ENCODE data around the gene CCDC110.
"Not testable (repeated sequence)": the region's sequence is repeated elsewhere in the genome, so short reads cannot be mapped to it uniquely, and the experiment has no call there.

Gene CCDC110

DNA sequence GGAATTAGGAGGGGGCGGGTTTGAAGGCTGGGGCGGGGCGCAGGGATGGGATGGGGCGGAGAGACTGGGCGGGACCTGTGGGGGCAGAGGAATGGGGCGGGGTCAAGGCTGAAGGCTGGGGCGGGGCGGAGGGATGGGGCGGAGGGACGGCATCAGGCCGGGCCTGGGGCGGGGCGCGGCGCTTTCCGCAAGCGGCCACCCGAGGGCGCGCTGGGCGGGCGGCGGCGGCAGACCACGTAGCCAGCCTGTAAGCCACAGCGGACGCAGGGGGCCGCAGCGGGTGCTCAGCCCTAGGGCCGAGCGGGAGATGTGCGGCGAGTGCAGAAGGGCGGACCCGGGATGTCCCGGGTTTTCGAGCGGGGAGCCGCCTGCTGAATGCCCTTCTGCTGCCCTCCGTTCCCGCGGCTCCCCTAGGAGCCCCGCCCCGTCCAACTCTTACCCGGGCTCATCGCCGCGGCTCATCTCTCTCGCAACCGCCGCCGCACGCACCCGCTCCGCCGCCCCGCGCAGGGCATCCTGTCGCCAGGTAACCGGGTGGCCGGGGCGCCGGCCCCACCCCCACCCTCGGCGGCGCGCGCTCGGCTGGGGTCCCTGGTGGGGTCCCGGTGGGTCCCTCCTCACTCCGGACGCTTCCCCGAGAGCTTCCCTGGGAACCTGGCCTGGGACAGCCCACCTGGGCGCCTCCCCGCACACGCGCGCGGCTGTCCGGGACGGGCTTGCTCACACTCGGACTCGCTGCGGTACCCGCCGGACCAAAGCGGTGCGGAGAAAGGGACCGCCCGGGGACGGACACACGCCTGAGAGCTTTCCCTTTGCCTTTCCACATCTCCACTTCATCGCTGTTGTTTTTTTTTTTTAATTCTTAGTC, at the start of gene CCDC110:
Gene CCDC110, minus strand, starts transcription at position 499 of the 868 bp plus-strand sequence. Its CDS starts 50 bp downstream, at position 449.
- no peak for DNase-seq

DNA sequence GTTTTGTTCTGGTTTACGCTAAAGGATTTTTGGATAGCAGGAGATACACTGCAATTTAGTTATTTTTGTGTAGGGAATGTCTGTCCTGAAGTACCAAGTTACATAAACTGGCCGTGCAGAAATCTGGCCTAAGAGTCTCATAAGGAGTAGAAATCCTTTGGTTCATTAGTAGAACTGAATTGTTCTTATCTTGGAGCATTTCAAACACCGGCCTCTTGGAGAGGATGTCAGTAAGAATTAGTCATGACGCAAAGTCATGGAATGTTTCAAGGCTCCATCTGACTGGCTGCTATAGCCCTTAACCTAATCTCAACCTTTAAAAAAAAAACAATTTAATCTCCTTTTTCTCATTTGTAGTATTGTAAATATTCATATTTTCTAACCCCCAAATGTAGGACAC, 48.6 kb upstream of the CCDC110 start:
- DNase-seq, result no peak

DNA sequence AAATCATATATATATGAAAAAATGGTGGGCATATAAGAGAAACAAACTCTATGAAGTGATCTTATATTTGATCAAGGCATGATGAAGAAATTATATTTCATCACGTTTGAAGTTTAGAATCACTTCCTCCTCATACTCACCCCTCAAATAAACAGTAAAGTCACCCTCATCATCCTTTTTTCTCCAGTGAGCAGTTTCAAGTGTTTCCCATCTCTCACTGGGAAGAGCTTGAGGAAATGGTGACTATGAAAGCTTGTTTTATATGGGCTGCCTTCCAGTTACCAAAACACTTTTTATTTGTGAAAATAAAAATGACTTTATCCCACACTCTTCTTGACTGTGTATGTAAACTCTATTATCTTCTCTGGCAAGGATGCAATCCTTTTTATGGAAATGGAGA, 47.0 kb upstream of the CCDC110 start:
- no peak for DNase-seq

DNA sequence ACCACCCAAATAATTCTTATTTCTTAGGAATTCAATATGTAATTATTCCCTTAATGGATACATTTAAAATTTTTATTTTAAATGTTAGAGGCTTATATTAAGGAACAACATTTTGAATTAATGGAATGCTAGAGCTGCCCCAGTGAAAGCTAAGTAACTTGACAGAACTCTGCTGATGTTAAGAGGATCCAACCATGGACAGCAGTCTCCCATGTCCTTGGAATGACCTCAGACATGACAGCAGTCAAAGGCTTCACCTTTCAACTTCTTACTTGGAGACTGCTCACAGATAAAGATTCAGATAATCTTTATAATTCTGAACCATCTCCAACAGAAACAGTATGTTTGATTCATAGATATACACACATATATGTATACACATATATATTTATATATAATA, 46.5 kb upstream of the CCDC110 start:
- DNase-seq, result no peak

DNA sequence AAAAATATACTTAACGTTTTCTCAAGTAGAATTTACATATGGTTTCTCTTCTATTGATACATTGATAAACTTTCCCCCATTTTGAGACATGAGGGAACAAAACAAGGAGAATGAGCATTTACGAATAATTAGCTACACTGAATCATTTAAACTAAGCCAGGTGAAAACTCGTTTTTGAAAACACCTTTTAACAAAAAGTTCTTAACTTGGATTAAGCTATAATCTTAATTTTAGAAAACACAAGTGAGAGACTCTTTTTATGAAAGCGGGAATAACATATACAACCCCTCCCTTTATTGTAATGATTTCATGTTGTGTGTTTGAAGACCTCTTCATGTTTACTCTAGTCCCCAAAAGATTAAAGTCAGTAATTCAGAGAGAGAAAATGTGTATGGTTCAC, 43.7 kb upstream of the CCDC110 start:
- DNase-seq, result no peak

DNA sequence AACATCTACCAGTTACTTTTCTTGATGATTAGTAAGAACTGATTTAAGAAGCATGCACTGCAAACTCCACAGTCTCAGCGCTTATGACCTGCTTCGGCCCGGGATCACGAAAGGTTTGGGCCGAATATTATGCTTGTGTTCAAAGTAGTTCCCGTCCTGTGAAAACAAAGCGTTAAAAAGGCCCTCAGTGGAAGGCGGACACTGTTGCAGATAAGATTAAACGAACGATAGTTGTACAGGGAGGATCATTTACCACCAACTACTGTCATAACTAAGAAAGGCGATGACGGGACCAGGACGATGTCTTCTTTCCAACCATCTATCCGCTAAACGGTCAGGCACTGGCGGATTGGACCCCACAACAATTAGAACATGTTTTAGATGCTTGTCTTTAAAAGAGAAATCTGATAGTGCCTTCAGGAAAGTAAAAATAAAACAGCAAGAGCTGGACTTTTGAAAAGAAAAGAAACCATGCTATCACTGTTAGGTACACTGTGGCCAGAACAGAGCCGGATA, 42.7 kb upstream of the CCDC110 start:
- DNase-seq, result no peak

DNA sequence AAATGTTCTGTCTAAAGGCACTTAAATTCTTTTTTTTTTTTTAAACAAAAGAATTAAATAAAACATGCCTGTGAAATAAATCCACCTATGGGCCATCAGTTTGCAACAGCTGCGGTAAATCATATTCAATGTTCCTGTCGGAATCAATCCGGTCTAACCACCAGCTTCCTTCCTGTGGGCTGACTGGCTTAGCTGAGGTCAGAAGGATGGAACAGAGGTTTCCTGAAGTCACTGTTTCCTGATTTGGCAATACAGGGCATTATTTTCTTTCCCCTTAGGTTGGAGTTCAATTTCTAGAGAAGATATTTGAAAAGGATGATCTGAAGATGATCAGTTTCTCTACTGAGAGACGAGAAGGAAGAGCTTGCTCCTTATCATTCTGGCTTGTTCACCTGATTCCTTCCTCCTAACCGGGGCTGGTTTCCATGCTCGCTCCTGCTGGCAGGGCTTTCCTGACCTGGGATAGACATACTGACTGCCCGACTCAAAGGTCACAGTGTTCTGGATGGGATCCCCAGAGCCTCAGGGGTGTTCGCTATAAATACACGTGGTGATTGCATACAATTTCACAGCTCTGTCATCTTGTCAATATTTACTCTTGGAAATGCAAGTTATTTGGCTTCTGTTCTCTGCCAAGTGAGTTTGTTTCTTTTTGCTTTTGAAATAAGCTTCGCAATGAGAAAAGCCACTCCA, 42.1 kb upstream of the CCDC110 start:
- DNase-seq, result no peak

DNA sequence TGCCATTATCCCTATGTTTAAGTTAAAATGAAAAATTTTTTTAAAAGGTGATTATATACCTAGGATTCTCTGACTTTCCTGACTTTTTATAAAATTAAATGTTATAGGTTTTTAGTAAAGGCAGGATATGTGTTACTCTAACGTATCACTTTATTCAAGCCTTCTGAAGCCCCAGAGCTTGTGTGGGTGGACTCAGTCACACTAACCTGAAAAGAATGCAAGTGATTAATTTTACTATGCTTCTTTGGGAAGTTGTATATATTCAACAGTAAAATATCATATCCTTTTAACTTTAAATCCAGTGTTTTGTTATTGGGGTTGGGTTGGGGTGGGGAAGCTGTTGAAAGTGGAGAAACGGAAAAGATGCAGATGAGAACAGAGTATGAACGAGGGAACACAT, 41.0 kb upstream of the CCDC110 start:
- no peak for DNase-seq

DNA sequence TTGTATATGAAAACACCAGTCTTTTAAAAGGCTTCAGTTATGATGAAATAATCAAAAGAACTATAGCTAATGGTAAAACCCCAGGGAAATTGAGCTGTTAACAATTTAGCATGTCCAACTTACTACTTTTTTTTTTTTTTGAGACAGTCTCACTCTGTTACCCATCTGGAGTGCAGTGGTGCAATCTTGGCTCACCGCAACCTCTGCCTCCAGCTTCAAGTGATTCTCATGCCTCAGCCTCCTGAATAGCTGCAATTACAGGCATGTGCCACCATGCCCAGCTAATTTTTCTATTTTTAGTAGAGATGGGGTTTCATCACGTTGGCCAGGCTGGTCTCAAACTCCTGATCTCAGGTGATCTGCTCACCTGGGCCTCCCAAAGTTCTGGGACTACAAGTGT, 39.7 kb upstream of the CCDC110 start:
- not testable (repeated sequence) for DNase-seq

DNA sequence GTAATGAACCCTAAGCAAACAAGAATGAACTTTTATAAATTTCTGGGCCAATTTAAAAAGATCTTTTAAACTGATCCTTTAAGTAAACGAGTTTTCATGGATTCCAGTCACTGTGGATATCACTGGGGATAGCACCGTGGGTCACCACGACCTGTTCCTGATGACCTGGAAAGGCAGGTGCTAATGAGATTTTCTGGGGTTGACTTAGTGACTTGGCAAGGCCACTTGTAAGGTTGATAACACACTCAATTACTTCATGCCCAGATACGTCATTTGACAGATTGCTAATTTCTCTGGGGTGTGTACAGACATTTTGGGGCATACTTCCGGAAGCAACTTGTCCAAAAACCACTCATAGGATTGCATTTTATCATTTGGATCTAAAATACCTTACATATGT, 39.3 kb upstream of the CCDC110 start:
- no peak for DNase-seq

DNA sequence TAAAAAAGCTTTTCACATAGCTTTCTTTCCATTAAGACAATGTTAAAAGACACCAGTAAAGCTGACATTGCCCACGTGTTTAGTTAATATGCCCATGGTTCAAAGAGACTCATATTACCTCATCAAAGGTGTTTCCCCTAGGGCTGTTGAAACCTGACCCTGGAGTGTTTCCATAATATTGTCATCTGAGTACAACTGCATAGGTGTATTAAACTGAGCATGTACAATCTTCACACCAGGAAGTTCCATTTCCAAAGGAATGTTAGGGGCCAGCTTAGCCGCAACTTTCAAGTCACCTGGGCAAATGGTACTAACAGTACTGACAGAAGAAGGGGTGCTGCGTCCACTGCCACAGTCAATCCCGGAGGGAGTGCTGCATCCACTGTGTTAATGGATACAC, 36.6 kb upstream of the CCDC110 start:
- no peak for DNase-seq

DNA sequence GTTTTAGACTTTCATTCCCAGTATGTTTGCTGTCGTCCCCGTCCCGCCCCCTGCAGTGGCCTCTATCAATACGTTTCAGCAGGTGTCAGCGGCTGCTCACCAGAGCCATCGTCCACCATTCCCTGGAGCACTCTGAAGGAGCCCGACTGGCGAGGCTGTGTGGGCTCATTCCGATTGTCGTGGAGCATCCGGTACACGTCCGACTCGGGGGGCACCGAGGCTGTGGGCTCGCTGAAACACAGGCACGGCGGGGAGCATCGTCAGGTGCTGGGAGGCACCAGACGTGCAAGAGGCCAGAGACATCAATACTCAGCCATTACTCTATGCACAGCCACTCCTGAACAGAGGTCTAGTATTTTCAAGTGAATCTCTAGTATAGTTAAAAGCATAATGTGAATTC, 34.9 kb upstream of the CCDC110 start:
- DNase-seq, result no peak

DNA sequence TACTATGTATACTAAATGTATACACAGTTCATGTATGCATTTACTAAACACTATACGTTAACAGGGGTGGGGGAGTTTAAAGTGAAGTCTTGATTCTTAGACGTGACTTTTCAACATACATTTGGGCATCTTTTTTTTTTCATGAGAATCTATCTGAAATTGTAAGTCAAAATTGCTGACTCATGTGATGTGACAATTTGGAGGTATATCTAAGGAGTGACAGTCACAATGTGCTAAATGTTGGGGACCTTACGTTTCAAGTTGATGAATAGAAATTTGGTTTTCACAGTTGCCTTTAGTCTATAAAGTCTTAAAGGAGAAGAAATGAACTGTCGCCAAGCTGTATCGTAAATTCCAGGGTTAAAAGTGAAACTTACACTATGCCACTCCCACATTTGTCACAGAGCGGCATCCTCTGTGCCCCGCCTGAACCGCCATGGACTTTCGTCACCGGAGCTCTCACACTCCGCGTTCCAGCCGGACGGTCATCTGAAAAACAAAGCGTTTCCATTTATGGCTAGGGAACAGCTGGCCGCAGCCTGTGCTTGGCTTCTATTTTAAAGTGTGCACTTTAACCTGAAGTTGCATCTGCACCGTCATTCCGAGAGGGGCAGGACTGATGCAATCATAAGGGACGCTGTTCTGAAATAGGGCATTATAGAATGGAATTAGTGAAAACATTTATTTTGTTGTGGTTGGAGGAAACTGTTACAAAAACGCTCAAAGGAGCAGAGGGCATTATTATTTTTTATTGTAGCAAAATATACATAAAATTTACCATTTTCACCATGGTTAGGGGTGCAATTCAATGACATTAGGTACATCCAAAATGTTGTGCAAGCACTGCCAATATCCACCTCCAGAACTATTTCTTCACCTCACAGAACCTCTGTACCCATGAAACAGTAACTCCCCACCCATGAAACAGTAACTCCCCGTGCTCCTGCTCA, 32.8 kb upstream of the CCDC110 start:
- DNase-seq, result no peak

DNA sequence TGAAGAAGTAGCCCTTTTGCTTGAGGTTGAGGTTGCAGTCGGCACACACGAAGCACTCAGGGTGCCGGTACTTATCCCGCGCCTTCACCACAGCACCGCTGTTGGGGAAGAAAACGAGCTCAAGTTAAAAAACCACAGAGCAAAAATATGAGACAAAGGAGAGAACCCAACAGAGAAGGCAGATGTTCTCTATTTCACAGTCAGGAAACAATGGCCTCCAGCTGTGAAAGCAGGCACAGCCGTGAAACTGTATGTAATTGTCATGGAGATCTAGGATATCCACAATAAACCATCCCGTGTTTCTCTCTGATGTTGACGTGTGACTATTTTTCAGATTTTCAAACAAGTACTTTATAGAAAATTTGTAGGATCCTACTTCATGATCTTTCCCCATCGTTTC, 30.9 kb upstream of the CCDC110 start:
- no peak for DNase-seq

DNA sequence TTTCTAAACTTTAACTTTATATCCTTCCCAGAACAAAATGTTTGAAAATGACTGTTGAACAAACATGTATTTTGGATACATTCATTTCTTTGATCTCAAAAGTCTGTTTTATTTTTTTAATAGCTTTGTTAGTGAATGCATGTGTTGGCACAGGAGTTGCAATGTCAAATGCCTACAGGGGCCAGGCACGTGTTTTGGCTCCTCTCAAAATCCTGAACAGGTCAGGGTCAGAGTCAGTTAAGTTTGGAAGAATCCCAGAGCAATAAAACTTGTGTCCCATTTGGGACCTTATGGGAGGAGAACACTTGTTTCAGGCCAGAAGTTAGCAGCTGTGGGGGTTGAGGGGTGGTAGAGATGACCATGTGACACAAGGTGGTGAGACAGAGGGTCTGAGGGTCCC, 29.0 kb upstream of the CCDC110 start:
- no peak for DNase-seq

DNA sequence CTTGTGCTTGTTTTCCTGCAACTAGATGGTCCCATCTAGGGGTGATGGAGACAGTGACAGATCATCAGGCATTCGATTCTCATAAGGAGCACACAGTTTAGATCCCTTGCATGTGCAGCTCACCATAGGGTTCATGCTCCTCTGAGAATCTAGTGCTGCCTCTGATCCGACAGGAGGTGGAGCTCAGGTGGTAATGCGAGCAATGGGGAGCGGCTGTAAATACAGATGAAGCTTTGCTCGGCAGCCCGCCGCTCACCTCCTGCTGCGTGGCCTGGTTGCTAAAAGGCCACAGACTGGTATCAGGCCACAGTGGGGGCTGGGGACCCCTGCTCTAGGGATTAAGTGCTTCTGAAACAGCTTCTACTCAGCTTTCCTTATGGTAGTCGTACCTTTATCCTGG, 28.5 kb upstream of the CCDC110 start:
- no peak for DNase-seq

DNA sequence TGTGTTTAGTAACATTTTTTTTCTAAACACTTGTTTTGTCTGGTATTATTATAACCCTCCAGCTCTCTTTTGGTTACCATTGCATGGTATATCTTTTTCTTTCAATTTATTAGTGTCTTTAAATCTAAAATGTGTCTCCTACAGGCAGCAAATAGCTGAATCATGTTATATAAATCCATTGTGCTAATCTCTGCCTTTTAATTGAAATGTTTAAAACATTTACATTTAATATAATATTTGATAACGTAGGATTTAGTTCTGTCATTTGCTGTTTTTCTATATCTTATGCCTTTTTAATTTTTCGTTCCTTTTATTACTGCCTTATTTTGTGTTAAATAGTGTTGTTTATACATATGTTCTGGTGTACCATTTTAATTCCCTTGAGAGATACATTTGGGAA, 17.1 kb upstream of the CCDC110 start:
- no peak for DNase-seq

DNA sequence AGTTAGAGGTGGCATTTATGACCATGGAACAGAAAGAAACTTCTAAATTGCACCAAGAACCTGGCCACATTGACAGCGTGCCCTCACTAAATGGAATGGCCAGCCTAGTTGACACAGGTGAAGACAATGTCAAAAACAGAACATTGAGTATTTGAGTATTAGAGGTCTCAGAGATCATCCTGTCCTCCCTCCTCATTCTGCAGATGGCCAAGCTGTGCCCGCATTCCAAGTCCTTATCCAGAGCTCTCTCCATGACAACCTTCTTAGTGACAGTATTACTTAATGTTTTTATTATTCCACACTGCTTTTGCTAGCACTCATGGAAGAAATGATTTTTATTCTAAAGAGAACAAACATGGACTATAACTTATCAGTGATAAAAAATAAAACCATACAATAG, 9.9 kb upstream of the CCDC110 start:
- DNase-seq, result no peak

DNA sequence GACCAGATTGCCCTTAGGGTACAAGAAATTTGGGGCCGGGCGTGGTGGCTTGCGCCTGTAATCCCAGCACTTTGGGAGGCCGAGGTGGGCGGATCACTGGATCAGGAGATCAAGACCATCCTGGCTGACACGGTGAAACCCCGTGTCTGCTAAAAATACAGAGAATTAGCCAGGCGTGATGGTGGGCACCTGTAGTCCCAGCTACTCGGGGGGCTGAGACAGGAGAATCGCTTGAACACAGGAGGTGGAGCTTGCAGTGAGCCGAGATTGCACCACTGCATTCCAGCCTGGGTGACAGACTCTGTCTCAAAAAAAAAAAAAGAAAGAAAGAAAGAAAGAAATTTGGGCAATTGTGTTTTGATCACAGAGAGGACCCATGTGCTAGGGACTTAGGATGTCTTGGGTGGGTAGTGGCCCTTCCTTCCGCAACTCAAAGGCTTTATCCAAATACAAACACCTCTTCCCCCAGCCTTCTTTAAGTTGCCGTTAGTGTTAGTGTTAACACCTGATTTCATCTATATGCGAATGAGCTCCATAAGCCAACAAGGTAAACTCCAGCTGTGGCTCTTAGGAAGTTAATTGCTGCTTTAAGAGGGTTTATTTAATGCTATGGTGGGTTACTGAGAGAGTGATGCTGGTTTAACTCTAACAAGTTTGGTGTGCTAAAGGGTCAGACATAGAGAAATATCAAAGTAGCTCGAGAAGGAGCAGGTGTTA, 8.6 kb upstream of the CCDC110 start:
- DNase-seq, result no peak

DNA sequence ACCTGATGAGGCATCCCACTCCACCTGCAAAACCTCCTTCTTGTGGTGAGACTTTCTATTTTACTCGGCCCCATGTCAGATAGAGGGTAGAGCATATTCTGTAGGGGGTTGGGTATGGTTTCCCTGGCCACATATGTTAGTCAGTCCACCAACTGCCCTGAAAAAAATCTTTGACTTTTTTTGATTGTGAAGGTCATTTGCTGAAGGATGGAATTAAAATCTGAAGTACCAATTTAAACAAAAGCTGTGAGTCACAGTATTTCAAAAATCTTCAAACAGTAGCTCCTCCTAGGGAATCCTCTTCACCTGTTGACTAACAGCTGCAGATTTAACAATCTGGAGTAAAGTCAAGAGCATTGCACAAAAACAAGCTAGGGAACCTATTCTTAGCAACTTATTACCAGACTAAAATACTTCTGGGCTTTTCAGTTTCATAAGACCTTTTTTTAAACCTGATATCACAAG, 8.0 kb upstream of the CCDC110 start:
- DNase-seq, result no peak

DNA sequence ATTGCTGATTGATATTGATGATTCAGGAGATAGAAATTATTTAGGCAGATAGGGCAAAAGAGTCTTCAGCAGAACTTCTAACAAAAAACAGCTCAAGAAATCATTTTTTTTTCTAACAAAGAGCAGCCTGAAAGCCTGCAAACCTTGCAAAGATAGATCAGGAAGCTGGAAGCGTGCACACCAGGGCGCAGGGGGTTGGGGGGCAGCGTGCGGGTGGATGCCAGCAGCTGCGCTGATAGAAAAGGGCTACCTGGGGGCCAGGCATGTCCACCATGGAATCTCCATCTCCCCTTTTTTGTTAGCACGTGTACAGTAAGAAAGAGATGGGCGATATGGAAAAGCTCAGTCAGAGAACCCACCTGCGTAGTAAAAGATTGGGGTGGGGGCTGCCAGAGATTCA, 1.7 kb upstream of the CCDC110 start:
- no peak for DNase-seq

DNA sequence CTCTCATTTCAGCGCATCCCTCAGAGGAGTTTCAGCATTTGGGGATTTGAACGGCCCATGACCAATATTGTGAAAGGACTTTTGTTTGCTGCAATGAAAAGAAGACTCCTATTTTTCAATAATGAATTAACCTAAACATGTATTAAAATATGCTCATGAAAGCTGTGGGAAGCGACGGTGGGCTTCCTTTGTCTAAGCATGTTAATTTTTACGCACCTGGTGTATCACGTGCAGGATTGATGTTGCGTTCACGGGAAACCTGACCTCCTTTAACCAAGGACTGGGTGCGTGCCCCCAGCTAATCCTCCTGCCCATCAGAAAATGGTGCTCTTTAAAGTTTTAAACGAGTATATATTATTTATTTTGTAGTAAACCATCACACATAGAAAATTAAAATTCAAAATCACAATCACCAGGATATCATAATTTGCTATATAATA, 590 bp upstream of the CCDC110 start:
- no peak for DNase-seq
